GM12878 (cell line): Measurements from ENCODE around the gene STRN4. TPM values are rescaled to one million over a fixed set of nuclear protein-coding genes. Genes with fewer than 3 reads are reported as not detected.

ENCODE experiments used
- ATAC-seq: fragments of 200-7000 bp; cut with Tn5 transposase; 3 replicates; pipeline ENCODE4 v1.9.1; 2020; ENCODE audit warnings: mild to moderate bottlenecking, moderate library complexity
- BruUV-seq: library from RNA; stranded (reverse); fragments of 400-500 nt; replicated peaks from 2 replicates; lab custom pipeline; 2021; lab: Mats Ljungman, UMichigan
- CTCF ChIA-PET: fragments of 300-600 bp; sonication (Branson Sonifier 250); formaldehyde crosslinking; extraction: SDS; loops from one replicate; lab custom pipeline; 2021; ENCODE audit warnings: inconsistent platforms; lab: Yijun Ruan, JAX
- POLR2A ChIA-PET: fragments of 350-600 bp; formaldehyde crosslinking; extraction: SDS; loops from one replicate; lab custom pipeline; 2021; ENCODE audit warnings: inconsistent platforms; lab: Charles Lee
- RAD21 ChIA-PET: fragments of 300-600 bp; sonication (Branson Sonifier 250); formaldehyde crosslinking; loops from one replicate; lab custom pipeline; 2023; ENCODE audit warnings: antibody characterized with exemption; ENCODE audit not compliant: unreplicated experiment; lab: Charles Lee
- SMC1A ChIA-PET: fragments of 300-600 bp; sonication (Branson Sonifier 250); formaldehyde crosslinking; loops from one replicate; lab custom pipeline; 2023; ENCODE audit not compliant: unreplicated experiment, uncharacterized antibody; lab: Charles Lee
- DNase-seq: peaks from one replicate; pipeline ENCODE4 v3.0.0-alpha.2; 2011; ENCODE audit warnings: low read depth, low spot score
- FAIRE-seq: peaks from 3 replicates; lab custom pipeline; 2011; peaks lifted over from hg19 to GRCh38; lab: Jason Lieb, UNC
- H2AFZ ChIP-seq: 2 replicates; pipeline ENCODE4 v1.6.0; 2011; ENCODE audit warnings: low read depth, low read length, control low read depth; ENCODE audit not compliant: control insufficient read depth
- H3K27ac ChIP-seq: 2 replicates; pipeline ENCODE4 v1.5.1; 2011; ENCODE audit warnings: control low read depth; ENCODE audit not compliant: control insufficient read depth, insufficient read depth
- H3K27me3 ChIP-seq, 2 experiments: replicated peaks in 1 of 2; 2 replicates each; pipeline versions ENCODE4 v1.6.0 to v1.6.1; 2011; ENCODE audit warnings: low read length in 1 of 2; ENCODE audit not compliant: control insufficient read depth in 2 of 2, insufficient read depth in 2 of 2
- H3K36me3 ChIP-seq, 2 experiments: 2 replicates each; pipeline ENCODE4 v1.5.1; 2011; ENCODE audit warnings: low read length in 1 of 2; ENCODE audit not compliant: control insufficient read depth in 2 of 2, insufficient read depth in 2 of 2
- H3K4me1 ChIP-seq: 2 replicates; pipeline ENCODE4 v1.6.1; 2011; ENCODE audit warnings: mild to moderate bottlenecking, low read length, moderate library complexity, mixed read lengths; ENCODE audit not compliant: control insufficient read depth, insufficient read depth
- H3K4me2 ChIP-seq: 2 replicates; pipeline ENCODE4 v1.6.0; 2011; ENCODE audit warnings: control low read depth; ENCODE audit not compliant: control insufficient read depth, insufficient read depth
- H3K4me3 ChIP-seq: fragments of 200-600 bp; sonication (generic); 2 replicates; pipeline ENCODE4 v1.5.1; 2016
- H3K79me2 ChIP-seq: 2 replicates; pipeline ENCODE4 v1.6.0; 2011; ENCODE audit warnings: low read length; ENCODE audit not compliant: control insufficient read depth, insufficient read depth
- H3K9ac ChIP-seq: 2 replicates; pipeline ENCODE4 v1.8.0; 2011; ENCODE audit warnings: low read length, control low read depth, mixed read lengths; ENCODE audit not compliant: control insufficient read depth, insufficient read depth
- H3K9me3 ChIP-seq: replicated peaks from 3 replicates; pipeline ENCODE4 v1.5.1; 2011; ENCODE audit warnings: mild to moderate bottlenecking, low read length; ENCODE audit not compliant: control insufficient read depth, insufficient read depth
- H4K20me1 ChIP-seq: 2 replicates; pipeline ENCODE4 v1.6.0; 2011; ENCODE audit not compliant: control insufficient read depth, insufficient read depth
- BACH1 ChIP-seq: fragments of 450-650 bp; IDR thresholded peaks from 2 replicates; pipeline ENCODE4 v1.6.1; 2017; ENCODE audit warnings: mild to moderate bottlenecking, borderline replicate concordance
- CHD2 ChIP-seq: IDR thresholded peaks from 2 replicates; pipeline ENCODE4 v1.6.1; 2011; ENCODE audit warnings: low read depth, low read length, improper control_type of control experiment, borderline replicate concordance
- DPF2 ChIP-seq: fragments of 450-650 bp; IDR thresholded peaks from 2 replicates; pipeline ENCODE4 v1.6.1; 2017; ENCODE audit warnings: mild to moderate bottlenecking
- EGR1 ChIP-seq, 2 experiments: IDR thresholded peaks; 1 replicate in 1 of 2; 2 replicates in 1 of 2; pipeline ENCODE4 v1.6.1; 2011 to 2012; ENCODE audit warnings: low read depth in 2 of 2, low read length in 2 of 2, borderline replicate concordance in 1 of 2, mild to moderate bottlenecking in 1 of 2, moderate library complexity in 1 of 2
- NR2C2 ChIP-seq: IDR thresholded peaks from 2 replicates; pipeline ENCODE4 v1.6.1; 2011; ENCODE audit warnings: borderline replicate concordance, low read depth; ENCODE audit not compliant: control insufficient read depth, insufficient read length
- POLR2A ChIP-seq: IDR thresholded peaks from 2 replicates; pipeline ENCODE4 v1.6.1; 2011; ENCODE audit warnings: low read depth, mild to moderate bottlenecking, low read length
- RCOR1 ChIP-seq: conservative IDR thresholded peaks from 2 replicates; pipeline ENCODE4 v1.6.1; 2012; ENCODE audit warnings: low read depth, low read length, improper control_type of control experiment
- SMARCA5 ChIP-seq: fragments of 450-650 bp; IDR thresholded peaks from 2 replicates; pipeline ENCODE4 v1.6.1; 2017; ENCODE audit warnings: mild to moderate bottlenecking
- WRNIP1 ChIP-seq: IDR thresholded peaks from 2 replicates; pipeline ENCODE4 v1.6.1; 2011; ENCODE audit warnings: low read depth, low read length, improper control_type of control experiment, borderline replicate concordance
- WGBS: methylation state at CpG from one replicate; pipeline ENCODE4 v1.1.6; 2016; ENCODE audit warnings: low lambda C conversion rate; ENCODE audit not compliant: insufficient replicate concordance, insufficient coverage; ENCODE audit errors: missing lambda C conversion rate; 5-methylcytosine and 5-hydroxymethylcytosine counted together
- in situ Hi-C: fragments of 300-500 bp; cut with MboI; formaldehyde crosslinking; loops from 9 replicates; pipeline ENCODE4 v1.14.3; 2018; ENCODE audit warnings: mixed read lengths
- intact Hi-C: fragments of 100-400 bp; cut with micrococcal nuclease; formaldehyde crosslinking; loops from one replicate; pipeline ENCODE4 v1.14.2; 2022; ENCODE audit not compliant: unreplicated experiment
- polyA plus RNA-seq, 11 experiments: library from polyadenylated mRNA; depleted of rRNA in 4 of 11; unstranded in 6 of 11; stranded (reverse) in 5 of 11; fragments of >200 nt; fragmentation: Nextera tagmentation in 4 of 11; fragmentation: Illumina TruSeq in 1 of 11; extraction: Ambion mirVana in 4 of 11; extraction: Trizol in 1 of 11; gene quantifications; 1 replicate in 1 of 11; 2 replicates in 10 of 11; pipeline versions ENCODE4 v1.2.1 to v1.2.3, GENCODE V29; 2011 to 2016; ENCODE audit warnings: inconsistent platforms in 2 of 11, missing spikeins in 2 of 11, low read depth in 1 of 11
- total RNA-seq, 4 experiments: library from RNA; depleted of rRNA in 3 of 4; stranded (reverse); fragments of >200 nt in 3 of 4; fragmentation: Illumina TruSeq in 1 of 4; extraction: Trizol in 1 of 4; gene quantifications; 2 replicates each; pipeline versions ENCODE4 v1.2.1 to v1.2.3, GENCODE V29; 2013 to 2021

Gene STRN4
- total and polyA plus RNA-seq, 10 of the 15 experiments (the other 5 are each of a cell fraction or from before 2014, with no cell fraction given) = 0.42 to 62.8 (median 22.5) TPM

DNA sequence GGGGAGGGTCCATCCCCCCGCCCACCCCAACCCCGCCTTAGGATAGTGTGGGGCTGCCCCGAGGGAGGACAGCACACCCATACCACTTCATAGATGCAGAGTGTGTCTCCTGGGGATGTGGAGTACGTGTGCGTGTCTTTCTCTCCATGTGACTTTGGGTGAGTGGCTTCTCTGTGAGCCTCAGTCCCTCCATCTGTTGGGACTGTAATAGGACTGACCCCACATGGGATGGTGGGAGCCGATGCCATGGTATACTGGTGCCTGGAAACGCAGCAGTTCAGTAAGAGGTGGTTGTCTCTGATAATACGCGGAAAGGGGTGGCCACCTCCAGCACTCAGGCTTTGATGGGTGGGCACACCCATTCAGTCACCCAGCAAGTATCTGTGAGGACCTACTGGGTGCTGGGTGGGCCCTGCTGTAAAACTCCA, 28.5 kb downstream of the STRN4 start:
- 0 out of 2 replicates have a peak, but pooled peaks have one; percentile 29 for TF ChIP-seq BACH1
- peak; percentile 43; the same call in 1 of the 2 replicates for TF ChIP-seq DPF2
- TF ChIP-seq EGR1 (IDR thresholded peaks at IDR 0.05; ENCODE audit: borderline replicate concordance in 1 of 2, low read depth in 2 of 2, low read length in 2 of 2) = 0 out of 3 replicates have a peak, but pooled peaks of 1 of the 2 experiments have one; percentile 14
- peak; percentile 9; the same call in 1 of the 2 replicates for TF ChIP-seq POLR2A
- TF ChIP-seq NR2C2 = no peak
- TF ChIP-seq SMARCA5 = 0 out of 2 replicates have a peak, but pooled peaks have one; percentile 13
- peak; percentile 41; the same call in 1 of the 2 replicates for TF ChIP-seq WRNIP1
- no peak for TF ChIP-seq RCOR1
- 0 out of 2 replicates have a peak, but pooled peaks have one; percentile 11 for TF ChIP-seq CHD2
- ChIA-PET SMC1A (interaction anchor here (0.8 to 1.3 kb wide), 6 partner anchors 11 to 107 kb away, joined by 3 to 4 read pairs (median 3); no protein-coding TSS in a partner anchor), POLR2A (interaction anchor here (0.6 to 1.4 kb wide), 4 partner anchors 11 to 395 kb away, joined by 3 to 5 read pairs (median 4); partner anchors contain the start of genes DACT3 and ZC3H4), CTCF (interaction anchor here (1.2 to 1.3 kb wide), 2 partner anchors 13 to 14 kb away, joined by 5 to 8 read pairs; no protein-coding TSS in a partner anchor), RAD21 (interaction anchor here (1.0 to 2.1 kb wide), 5 partner anchors 26 to 99 kb away, joined by 3 to 7 read pairs (median 4); partner anchors contain the start of genes DACT3 and FKRP)
- WGBS = 0% methylated on average over 9 of the region's 9 CpGs
- intact Hi-C loops (loop anchor here (5.0 kb wide), 1 partner anchor 105 kb away; no protein-coding TSS in a partner anchor), in situ Hi-C loops (no loop called here)
- H3K4me3 ChIP-seq = peak overlapping the region; percentile 91
- peaks cover 47% of the 10 kb centered on the region for H3K79me2 ChIP-seq
- H3K27ac ChIP-seq = peak overlapping the region; percentile 88
- H3K4me2 ChIP-seq = peak overlapping the region; percentile 77
- peaks cover 4 to 24% of the 10 kb centered on the region in 2 experiments; a peak in 3 of 4 replicates for H3K36me3 ChIP-seq
- FAIRE-seq (no peak), ATAC-seq (peak; percentile 10), DNase-seq (no peak)
- no peak overlapping the region for H2AFZ ChIP-seq
- H3K9me3 ChIP-seq = no peaks in the 10 kb centered on the region
- no peaks in the 10 kb centered on the region for H3K27me3 ChIP-seq
- H3K9ac ChIP-seq = peak overlapping the region; percentile 82
- BruUV-seq = no TSS peak
- no peaks in the 10 kb centered on the region for H4K20me1 ChIP-seq
- H3K4me1 ChIP-seq = peaks cover 30% of the 10 kb centered on the region
